IMR-90 (cell line): ENCODE results near the gene SDC1. TPM values are rescaled to one million over a fixed set of nuclear protein-coding genes. Genes with fewer than 3 reads are reported as not detected.

Experiments
- ATAC-seq: fragments of 200-7000 bp; cut with Tn5 transposase; 2 replicates; pipeline ENCODE4 v1.9.1; 2020; ENCODE audit warnings: low read depth, mild to moderate bottlenecking, moderate library complexity
- BruUV-seq: library from RNA; stranded (reverse); fragments of 400-500 nt; replicated peaks from 2 replicates; lab custom pipeline; 2021; lab: Mats Ljungman, UMichigan
- CTCF ChIA-PET: fragments of 300-600 bp; formaldehyde crosslinking; extraction: SDS; loops from one replicate; lab custom pipeline; 2021; ENCODE audit warnings: antibody characterized with exemption; lab: Yijun Ruan, JAX
- POLR2A ChIA-PET: fragments of 300-600 bp; sonication (Branson Sonifier 250); formaldehyde crosslinking; loops from one replicate; lab custom pipeline; 2022; ENCODE audit warnings: antibody characterized with exemption; ENCODE audit not compliant: unreplicated experiment; lab: Charles Lee
- DNase-seq: peaks from one replicate; pipeline ENCODE4 v3.0.0; 2013
- H2AFZ ChIP-seq: replicated peaks from 2 replicates; pipeline ENCODE3; 2013; ENCODE audit warnings: low read length, mild to moderate bottlenecking; ENCODE audit not compliant: poor library complexity
- H2AK5ac ChIP-seq: 2 replicates; pipeline ENCODE4 v1.6.1; 2013; ENCODE audit warnings: low read depth, low read length, inconsistent platforms
- H2AK9ac ChIP-seq: replicated peaks from 2 replicates; pipeline ENCODE3; 2013; ENCODE audit warnings: mild to moderate bottlenecking, low read depth, low read length, moderate library complexity; ENCODE audit not compliant: poor library complexity
- H2BK120ac ChIP-seq: 2 replicates; pipeline ENCODE4 v1.6.1; 2013; ENCODE audit warnings: low read depth, low read length, inconsistent platforms
- H2BK15ac ChIP-seq: 3 replicates; pipeline ENCODE4 v1.6.1; 2013; ENCODE audit warnings: low read depth, low read length, inconsistent platforms
- H2BK20ac ChIP-seq: 2 replicates; pipeline ENCODE4 v1.6.1; 2013; ENCODE audit warnings: low read depth, mild to moderate bottlenecking, inconsistent platforms, low read length, moderate library complexity
- H2BK5ac ChIP-seq: 2 replicates; pipeline ENCODE4 v1.6.1; 2013; ENCODE audit warnings: mild to moderate bottlenecking, low read depth, low read length, inconsistent platforms; ENCODE audit not compliant: poor library complexity, severe bottlenecking
- H3K14ac ChIP-seq: replicated peaks from 2 replicates; pipeline ENCODE4 v1.6.1; 2013; ENCODE audit warnings: low read depth, low read length, inconsistent platforms
- H3K18ac ChIP-seq: 2 replicates; pipeline ENCODE4 v1.6.1; 2013; ENCODE audit warnings: low read depth, low read length, control low read depth
- H3K23ac ChIP-seq: 2 replicates; pipeline ENCODE4 v1.6.1; 2013; ENCODE audit warnings: low read depth, low read length, inconsistent platforms
- H3K27ac ChIP-seq: 2 replicates; pipeline ENCODE4 v1.5.1; 2013; ENCODE audit warnings: mild to moderate bottlenecking, control low read depth, low read length; ENCODE audit not compliant: insufficient read depth
- H3K27me3 ChIP-seq: 2 replicates; pipeline ENCODE4 v1.6.1; 2013; ENCODE audit warnings: low read length; ENCODE audit not compliant: control insufficient read depth, insufficient read depth
- H3K36me3 ChIP-seq: 2 replicates; pipeline ENCODE4 v1.6.1; 2013; ENCODE audit warnings: low read length, mixed read lengths; ENCODE audit not compliant: control insufficient read depth, insufficient read depth
- H3K4ac ChIP-seq: 2 replicates; pipeline ENCODE4 v1.6.1; 2013; ENCODE audit warnings: low read depth, low read length, inconsistent platforms
- H3K4me1 ChIP-seq: 2 replicates; pipeline ENCODE4 v1.6.1; 2013; ENCODE audit warnings: low read length, mixed read lengths; ENCODE audit not compliant: control insufficient read depth, insufficient read depth
- H3K4me2 ChIP-seq: 2 replicates; pipeline ENCODE4 v1.6.1; 2013; ENCODE audit warnings: low read depth, mild to moderate bottlenecking, control low read depth, low read length, moderate library complexity
- H3K4me3 ChIP-seq: 2 replicates; pipeline ENCODE4 v1.5.1; 2013; ENCODE audit warnings: low read depth, mild to moderate bottlenecking, control low read depth, low read length, moderate library complexity; ENCODE audit not compliant: insufficient read depth
- H3K56ac ChIP-seq: 2 replicates; pipeline ENCODE4 v1.6.1; 2013; ENCODE audit warnings: low read length, inconsistent platforms; ENCODE audit not compliant: insufficient read depth; ENCODE audit errors: extremely low read depth
- H3K79me1 ChIP-seq, 2 experiments: 2 replicates each; pipeline ENCODE4 v1.6.1; 2013; ENCODE audit warnings: low read length in 2 of 2, inconsistent platforms in 1 of 2, low read depth in 1 of 2
- H3K9ac ChIP-seq: 2 replicates; pipeline ENCODE4 v1.6.1; 2013; ENCODE audit warnings: low read depth, low read length, control low read depth
- H3K9me1 ChIP-seq: 2 replicates; pipeline ENCODE4 v1.6.1; 2013; ENCODE audit warnings: low read length, inconsistent platforms; ENCODE audit not compliant: insufficient read depth
- H3K9me3 ChIP-seq: 2 replicates; pipeline ENCODE4 v1.6.1; 2013; ENCODE audit warnings: low read length; ENCODE audit not compliant: control insufficient read depth, insufficient read depth
- H4K20me1 ChIP-seq: 2 replicates; pipeline ENCODE4 v1.6.1; 2013; ENCODE audit warnings: low read length, inconsistent platforms; ENCODE audit not compliant: insufficient read depth
- H4K5ac ChIP-seq: 2 replicates; pipeline ENCODE4 v1.6.1; 2013; ENCODE audit warnings: mild to moderate bottlenecking, low read depth, low read length, control low read depth
- H4K8ac ChIP-seq, 2 experiments: 2 replicates each; pipeline ENCODE4 v1.6.1; 2013; ENCODE audit warnings: low read depth in 2 of 2, low read length in 2 of 2, control low read depth in 1 of 2, inconsistent platforms in 1 of 2
- H4K91ac ChIP-seq: 2 replicates; pipeline ENCODE4 v1.6.1; 2013; ENCODE audit warnings: low read depth, low read length, inconsistent platforms; ENCODE audit not compliant: insufficient read depth
- MAZ ChIP-seq: IDR thresholded peaks from 2 replicates; pipeline ENCODE4 v1.6.1; 2012; ENCODE audit warnings: low read depth, mild to moderate bottlenecking, low read length, improper control_type of control experiment, moderate library complexity, borderline replicate concordance
- NFE2L2 ChIP-seq: fragments of 150-350 bp; IDR thresholded peaks from 2 replicates; pipeline ENCODE4 v1.6.1; 2016; ENCODE audit warnings: low read depth, mild to moderate bottlenecking, low read length
- POLR2A ChIP-seq: IDR thresholded peaks from 2 replicates; pipeline ENCODE4 v1.6.1; 2012; ENCODE audit warnings: mild to moderate bottlenecking, low read depth, low read length
- RFX5 ChIP-seq: IDR thresholded peaks from 2 replicates; pipeline ENCODE4 v1.8.0; 2012; ENCODE audit warnings: low read depth, mild to moderate bottlenecking, low read length, moderate library complexity
- WGBS, 2 experiments: methylation state at CpG; one replicate each; pipeline versions ENCODE4 v1.1.5 to v1.1.7; 2013; ENCODE audit warnings: missing lambda C conversion rate in 2 of 2; ENCODE audit not compliant: insufficient read length in 1 of 2; ENCODE audit errors: extremely low coverage in 2 of 2; 5-methylcytosine and 5-hydroxymethylcytosine counted together
- dilution Hi-C: fragments of 300-500 bp; cut with HindIII; formaldehyde crosslinking; loops from one replicate; pipeline ENCODE4 v1.14.3; 2018; ENCODE audit warnings: low sequenced_read_pairs; ENCODE audit not compliant: unreplicated experiment
- in situ Hi-C: fragments of 300-500 bp; cut with MboI; formaldehyde crosslinking; loops from 3 replicates; pipeline ENCODE4 v1.14.3; 2019; ENCODE audit warnings: low sequenced_read_pairs, inconsistent platforms, mixed read lengths
- intact Hi-C: fragments of 100-400 bp; cut with micrococcal nuclease; formaldehyde crosslinking; loops from 2 replicates; pipeline ENCODE4 v1.10.0; 2022
- polyA plus RNA-seq, 3 experiments: library from polyadenylated mRNA; depleted of rRNA; stranded (reverse); fragments of >200 nt; gene quantifications; 2 replicates each; pipeline ENCODE4 v1.2.3, GENCODE V29; 2012; ENCODE audit warnings: low replicate concordance in 1 of 3
- total RNA-seq: library from RNA; depleted of rRNA; stranded (reverse); fragments of >200 nt; gene quantifications from 2 replicates; pipeline ENCODE4 v1.2.3, GENCODE V29; 2012

SDC1 gene
- total and polyA plus RNA-seq, 2 of the 4 experiments (the other 2 are of a cell fraction): 22.0 to 28.3 TPM

DNA sequence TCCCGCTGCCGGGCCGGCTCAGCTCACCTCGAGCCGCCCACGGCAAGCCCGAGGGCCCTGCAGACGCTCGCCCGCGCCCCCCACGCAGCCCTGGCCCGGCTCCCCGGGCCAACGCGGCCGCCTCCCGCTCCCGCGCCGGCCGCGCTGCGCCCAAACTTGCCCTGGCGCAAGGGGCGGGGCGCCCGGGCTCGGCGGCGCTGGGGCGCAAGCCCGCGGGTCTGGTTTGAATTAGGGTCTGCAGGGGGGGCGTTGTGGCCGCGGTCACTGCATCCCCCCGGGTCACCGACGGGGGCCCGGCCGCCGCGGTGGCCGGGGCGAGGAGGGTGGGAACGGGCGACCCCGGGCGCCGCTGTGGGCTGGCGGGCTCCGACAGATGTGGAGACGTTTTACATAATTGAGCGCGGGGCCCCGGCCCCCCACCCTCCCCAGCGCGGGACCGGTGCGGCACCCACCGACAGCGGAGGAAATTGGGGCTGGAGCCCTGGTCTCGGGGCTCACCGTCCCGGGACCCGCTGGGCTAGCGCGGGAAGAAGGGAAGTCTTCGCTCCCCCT lies 690 bp downstream of the SDC1 start:
- H3K4me3 ChIP-seq: peak overlapping the region; percentile 62
- ChIA-PET POLR2A (interaction anchor here (0.6 kb wide), 2 partner anchors 10 to 23 kb away, joined by 3 read pairs; no protein-coding TSS in a partner anchor), CTCF (interaction anchor here (2.2 kb wide), 1 partner anchor 86 kb away, joined by 10 read pairs; no protein-coding TSS in a partner anchor)
- H3K79me1 ChIP-seq: peaks cover 0 to 26% of the 10 kb centered on the region in 2 experiments; a peak in 2 of 4 replicates
- no peak overlapping the region for H2BK20ac ChIP-seq
- H3K56ac ChIP-seq: no peak overlapping the region; the same call in 1 of the 2 replicates
- peak overlapping the region; percentile 43 for H3K27ac ChIP-seq
- no peaks in the 10 kb centered on the region for H3K36me3 ChIP-seq
- H4K20me1 ChIP-seq: no peaks in the 10 kb centered on the region
- BruUV-seq: no TSS peak
- no peak overlapping the region for H3K23ac ChIP-seq
- DNase-seq: no peak
- 0 out of 3 replicates have a peak overlapping the region, but pooled peaks have one; percentile 21 for H2BK15ac ChIP-seq
- peak overlapping the region; percentile 4 for H2BK5ac ChIP-seq
- H3K9me1 ChIP-seq: peaks cover 7% of the 10 kb centered on the region
- H3K18ac ChIP-seq: no peak overlapping the region; the same call in 1 of the 2 replicates
- peak overlapping the region; percentile 68 for H3K9ac ChIP-seq
- in situ Hi-C loops (no loop called here), dilution Hi-C loops (no loop called here), intact Hi-C loops (loop anchor here (2.0 to 5.0 kb wide), 2 partner anchors 57 to 117 kb away; no protein-coding TSS in a partner anchor)
- H2AFZ ChIP-seq: peak overlapping the region; percentile 94
- H4K8ac ChIP-seq: peak overlapping the region in 1 of 2 experiments; percentile 74; a peak in 2 of 4 replicates
- H3K27me3 ChIP-seq: no peaks in the 10 kb centered on the region
- H2AK5ac ChIP-seq: no peak overlapping the region
- TF ChIP-seq MAZ (no peak), RFX5 (no peak), NFE2L2 (no peak), POLR2A (no peak)
- H4K91ac ChIP-seq: peak overlapping the region; percentile 89; the same call in 1 of the 2 replicates
- 0 out of 2 replicates have a peak, but pooled peaks cover 2% of the 10 kb centered on the region for H3K9me3 ChIP-seq
- H3K4me1 ChIP-seq: peaks cover 22% of the 10 kb centered on the region
- 1% methylated on average over 26 of the region's 70 CpGs; no CpG with 5 or more reads in 1 of the 2 experiments for WGBS, 2 experiments
- ATAC-seq: peak; percentile 40
- H2BK120ac ChIP-seq: peak overlapping the region; percentile 64; the same call in 1 of the 2 replicates
- H3K4ac ChIP-seq: peak overlapping the region; percentile 77
- peak overlapping the region; percentile 88 for H2AK9ac ChIP-seq
- no peak overlapping the region for H3K14ac ChIP-seq
- H4K5ac ChIP-seq: no peak overlapping the region; the same call in 1 of the 2 replicates
- H3K4me2 ChIP-seq: peak overlapping the region; percentile 71
